Endothelial cell (in vitro differentiated cells): Measurements from ENCODE around the gene ECI2. TPM values are rescaled to one million over a fixed set of nuclear protein-coding genes. Genes with fewer than 3 reads are reported as not detected.

ENCODE experiments used
- DNase-seq: peaks from one replicate; pipeline ENCODE4 v3.0.0; 2021; ENCODE audit warnings: low spot score
- H3K27ac Mint-ChIP-seq: one replicate; pipeline ENCODE4 v1.8.0; 2021; ENCODE audit warnings: mixed read lengths, inconsistent platforms; ENCODE audit not compliant: unreplicated experiment
- H3K27me3 Mint-ChIP-seq: one replicate; pipeline ENCODE4 v1.8.0; 2021; ENCODE audit warnings: mild to moderate bottlenecking, moderate library complexity, mixed read lengths, inconsistent platforms; ENCODE audit not compliant: unreplicated experiment
- H3K36me3 Mint-ChIP-seq: one replicate; pipeline ENCODE4 v1.8.0; 2021; ENCODE audit warnings: mild to moderate bottlenecking, low read depth, mixed read lengths, inconsistent platforms; ENCODE audit not compliant: unreplicated experiment
- H3K4me1 Mint-ChIP-seq: one replicate; pipeline ENCODE4 v1.8.0; 2021; ENCODE audit warnings: mild to moderate bottlenecking, mixed read lengths, inconsistent platforms; ENCODE audit not compliant: unreplicated experiment
- H3K4me3 Mint-ChIP-seq: one replicate; pipeline ENCODE4 v1.8.0; 2021; ENCODE audit warnings: mild to moderate bottlenecking, mixed read lengths, inconsistent platforms; ENCODE audit not compliant: unreplicated experiment
- H3K9me3 Mint-ChIP-seq: one replicate; pipeline ENCODE4 v1.8.0; 2021; ENCODE audit warnings: mixed read lengths, inconsistent platforms; ENCODE audit not compliant: unreplicated experiment
- CTCF ChIP-seq: fragments of 200-600 bp; sonication (generic); IDR thresholded peaks from one replicate; pipeline ENCODE4 v1.5.0; 2021; ENCODE audit warnings: antibody characterized with exemption; ENCODE audit not compliant: unreplicated experiment
- total RNA-seq: library from RNA; stranded (reverse); fragmentation: NEBNext Ultra II Directional; extraction: Animal tissue kit (Norgen Biotek cat#: 25700); gene quantifications from one replicate; pipeline ENCODE4 v1.2.1, GENCODE V29; 2021; ENCODE audit not compliant: unreplicated experiment

The ECI2 gene
- total RNA-seq, 1 donor from 2014 or later = 66.3 TPM

- Mint-ChIP-seq H3K9me3 (no peaks in the 10 kb centered on the region), H3K36me3 (peaks cover 4% of the 10 kb centered on the region), H3K27me3 (peaks cover 2% of the 10 kb centered on the region)
Observed at GRCh38 chr6:4176907-4177306, 41.5 kb upstream of the ECI2 start.

GRCh38 chr6:4174042-4174441, 38.7 kb upstream of the ECI2 start:
- H3K27me3 Mint-ChIP-seq = no peaks in the 10 kb centered on the region
- no peaks in the 10 kb centered on the region for H3K9me3 Mint-ChIP-seq
- H3K36me3 Mint-ChIP-seq = no peaks in the 10 kb centered on the region
- H3K27ac Mint-ChIP-seq = no peak overlapping the region
- no peak overlapping the region for H3K4me3 Mint-ChIP-seq
- no peak for TF ChIP-seq CTCF
- H3K4me1 Mint-ChIP-seq = peaks cover 16% of the 10 kb centered on the region
- no peak for DNase-seq

More at GRCh38 chr6:4176907-4177306, 41.5 kb upstream of the ECI2 start:
- Mint-ChIP-seq H3K4me3 (no peak overlapping the region), H3K27ac (no peak overlapping the region), H3K4me1 (peaks cover 22% of the 10 kb centered on the region)
- DNase-seq = no peak
- TF ChIP-seq CTCF = no peak

DNA sequence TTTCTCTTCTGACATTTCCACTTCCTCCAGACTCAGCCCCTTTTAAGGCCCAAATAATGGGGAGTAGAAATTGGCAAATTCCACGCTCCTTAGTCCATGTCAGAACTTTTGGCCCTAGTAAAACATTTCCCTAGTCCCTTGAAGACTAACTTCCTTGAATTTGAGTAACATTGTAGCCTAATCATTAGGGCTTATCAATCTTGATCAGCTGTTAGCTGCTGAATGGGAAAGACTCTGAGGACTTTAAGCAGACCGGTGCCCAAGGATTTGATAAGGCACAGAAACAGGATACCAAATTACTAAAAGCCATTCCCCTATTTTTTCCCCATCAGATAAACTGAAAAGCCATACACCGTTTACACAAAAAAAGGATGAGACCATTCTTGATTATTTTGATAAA, 37.0 kb upstream of the ECI2 start:
- no peak for DNase-seq
- H3K27me3 Mint-ChIP-seq = no peaks in the 10 kb centered on the region
- H3K4me1 Mint-ChIP-seq = peaks cover 20% of the 10 kb centered on the region
- TF ChIP-seq CTCF = no peak
- H3K9me3 Mint-ChIP-seq = no peaks in the 10 kb centered on the region
- H3K27ac Mint-ChIP-seq = peak overlapping the region; percentile 4
- H3K36me3 Mint-ChIP-seq = no peaks in the 10 kb centered on the region
- H3K4me3 Mint-ChIP-seq = no peak overlapping the region

DNA sequence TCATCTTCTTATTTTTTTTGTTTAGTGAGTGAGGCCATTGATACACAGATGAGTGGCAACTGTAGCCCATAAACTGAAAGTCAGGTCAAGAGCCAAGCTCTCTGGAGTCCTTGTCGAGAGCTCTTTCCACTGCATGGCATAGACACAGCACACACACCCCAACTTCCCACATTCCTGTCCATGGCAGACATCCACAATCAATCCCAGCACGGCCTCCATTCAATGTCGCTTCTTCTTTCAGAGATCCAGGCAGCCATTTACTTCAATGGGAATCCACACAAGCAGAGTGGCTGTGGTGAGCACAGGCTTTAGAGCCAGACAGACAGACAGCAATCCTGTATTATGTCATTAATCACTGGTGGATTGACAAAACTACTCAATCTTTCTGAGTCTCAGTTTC, 34.9 kb upstream of the ECI2 start:
- peaks cover 20% of the 10 kb centered on the region for H3K4me1 Mint-ChIP-seq
- DNase-seq = no peak
- TF ChIP-seq CTCF = no peak
- no peaks in the 10 kb centered on the region for H3K27me3 Mint-ChIP-seq
- H3K4me3 Mint-ChIP-seq = peak overlapping the region; percentile 73
- no peak overlapping the region for H3K27ac Mint-ChIP-seq
- H3K36me3 Mint-ChIP-seq = peaks cover 6% of the 10 kb centered on the region
- no peaks in the 10 kb centered on the region for H3K9me3 Mint-ChIP-seq

- Mint-ChIP-seq H3K27me3 (no peaks in the 10 kb centered on the region), H3K4me1 (peaks cover 18% of the 10 kb centered on the region), H3K9me3 (no peaks in the 10 kb centered on the region), H3K4me3 (no peak overlapping the region), H3K27ac (no peak overlapping the region), H3K36me3 (peaks cover 6% of the 10 kb centered on the region)
- TF ChIP-seq CTCF = no peak
- no peak for DNase-seq
Observed at GRCh38 chr6:4169028-4169789, 33.8 kb upstream of the ECI2 start.
